GM21423 (cell line): ENCODE data around the gene MCHR2.
A peak's percentile ranks its signal among the peaks of the same experiment; 100 is the strongest.
"Not testable (repeated sequence)": the region's sequence is repeated elsewhere in the genome, so short reads cannot be mapped to it uniquely, and the experiment has no call there.

Experiments
- ATAC-seq: cut with Tn5 transposase; IDR thresholded peaks from one replicate; pipeline ENCODE4 v1.9.1; 2021; ENCODE audit warnings: mild to moderate bottlenecking, moderate library complexity; ENCODE audit not compliant: unreplicated experiment

The MCHR2 gene

GRCh38 chr6:99993533-99994251 lies at the start of gene MCHR2:
TSS of gene MCHR2 (minus strand) at chr6:99994223. CDS start at chr6:99956147, 38,076 bp downstream.
- ATAC-seq, result no peak

DNA sequence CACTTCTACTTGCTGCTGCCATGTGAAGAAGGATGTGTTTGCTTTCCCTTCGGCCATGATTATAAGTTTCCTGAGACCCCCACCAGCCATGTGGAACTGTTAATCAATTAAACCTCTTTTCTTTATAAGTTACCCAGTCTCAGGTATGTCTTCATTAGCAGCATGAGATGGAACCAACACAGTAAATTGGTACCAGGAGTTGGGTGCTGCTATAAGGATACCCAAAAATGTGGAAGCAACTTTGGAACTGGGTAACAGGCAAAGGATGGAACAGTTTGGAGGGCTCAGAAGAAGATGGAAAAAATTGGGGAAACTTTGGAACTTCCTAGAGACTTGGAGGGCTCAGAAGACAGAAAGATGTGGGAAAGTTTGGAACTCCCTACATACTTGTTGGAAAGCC lies 44.5 kb upstream of the MCHR2 start:
- not testable (repeated sequence) for ATAC-seq

GRCh38 chr6:100035873-100036653 lies 42.0 kb upstream of the MCHR2 start:
- ATAC-seq, result peak; percentile 88

DNA sequence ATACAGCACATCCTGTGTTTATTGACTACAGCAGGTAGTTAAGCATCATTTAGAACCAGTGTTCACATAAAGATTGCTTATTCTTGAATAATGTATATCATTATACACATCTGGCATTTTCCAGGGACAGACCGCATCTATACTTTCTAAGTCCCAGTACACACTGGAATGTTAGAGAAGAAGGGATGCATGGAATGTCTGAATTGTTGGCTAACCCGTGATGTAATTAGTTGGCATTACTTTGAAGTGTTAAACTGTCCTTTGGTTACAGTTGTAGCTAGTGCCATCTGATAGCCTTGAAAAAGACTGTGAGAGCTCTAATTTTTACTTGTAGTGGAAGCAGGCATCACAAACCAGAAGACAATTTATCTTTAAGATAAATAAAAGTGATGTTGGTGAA lies 29.8 kb upstream of the MCHR2 start:
- ATAC-seq, result no peak

GRCh38 chr6:100022847-100023246 lies 28.8 kb upstream of the MCHR2 start:
- ATAC-seq, result no peak

- no peak for ATAC-seq
Measured at GRCh38 chr6:100008857-100009256, 14.8 kb upstream of the MCHR2 start.

GRCh38 chr6:100001915-100002388 lies 7.9 kb upstream of the MCHR2 start:
- peak; percentile 91 for ATAC-seq

GRCh38 chr6:99997141-99997540 lies 3.1 kb upstream of the MCHR2 start:
- ATAC-seq, result no peak

DNA sequence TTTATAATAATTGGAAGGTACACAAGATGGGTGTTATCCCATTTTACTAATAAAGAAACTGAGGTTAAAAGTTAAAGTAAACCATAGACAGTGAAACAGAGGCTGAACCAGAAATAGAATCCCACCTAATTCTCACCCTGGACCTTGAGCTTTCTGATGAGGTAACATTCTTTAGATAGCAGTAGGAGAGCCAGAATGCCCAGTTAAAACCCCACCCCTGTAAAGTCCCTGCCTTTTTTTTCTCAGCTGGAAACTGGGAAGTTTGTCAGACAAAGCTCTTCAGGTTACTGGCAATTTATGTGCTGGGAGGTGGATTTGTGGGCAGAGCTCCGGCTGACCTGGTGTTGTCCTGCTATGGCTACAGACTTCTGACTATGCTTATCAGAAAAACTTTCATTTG lies 1.9 kb upstream of the MCHR2 start:
- ATAC-seq, result no peak

DNA sequence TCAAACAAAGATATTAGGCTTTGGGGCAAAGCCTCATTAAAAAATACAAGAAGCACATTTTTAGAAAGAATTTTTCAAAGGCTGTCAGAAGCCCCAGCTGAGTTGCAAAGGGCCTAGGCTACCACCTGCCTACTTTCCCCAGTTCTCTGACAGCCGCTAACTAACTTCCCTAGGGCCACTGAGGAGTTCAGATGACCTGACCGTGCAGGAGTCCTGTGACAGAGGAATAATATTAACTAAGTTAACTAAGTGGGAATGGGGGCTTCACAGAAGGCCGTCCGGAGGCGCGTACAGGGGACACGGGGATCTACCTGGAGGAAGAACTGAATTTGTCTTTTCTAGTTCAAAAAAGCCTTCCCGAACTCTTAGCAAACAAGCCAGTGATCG lies 884 bp downstream of the MCHR2 start:
- no peak for ATAC-seq

DNA sequence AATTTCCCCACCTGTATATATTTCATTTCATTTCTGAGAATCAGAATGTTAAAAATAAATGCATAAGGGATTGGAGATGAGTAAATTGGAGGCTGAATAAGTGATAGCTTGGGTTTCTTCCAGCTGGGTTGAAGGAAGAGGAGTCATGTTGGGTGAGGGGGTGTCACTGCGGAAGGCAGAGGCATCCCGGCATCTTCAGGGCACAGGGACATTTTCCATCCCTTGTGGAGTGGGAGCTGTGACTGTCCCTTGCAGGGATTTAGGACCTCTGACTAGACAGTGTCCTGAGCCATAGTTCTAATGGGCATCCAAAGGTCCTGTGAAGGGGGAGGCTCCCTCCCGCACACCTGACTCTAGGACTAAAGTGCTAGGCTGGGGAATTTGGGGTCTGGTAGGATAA lies 2.1 kb downstream of the MCHR2 start:
- no peak for ATAC-seq

DNA sequence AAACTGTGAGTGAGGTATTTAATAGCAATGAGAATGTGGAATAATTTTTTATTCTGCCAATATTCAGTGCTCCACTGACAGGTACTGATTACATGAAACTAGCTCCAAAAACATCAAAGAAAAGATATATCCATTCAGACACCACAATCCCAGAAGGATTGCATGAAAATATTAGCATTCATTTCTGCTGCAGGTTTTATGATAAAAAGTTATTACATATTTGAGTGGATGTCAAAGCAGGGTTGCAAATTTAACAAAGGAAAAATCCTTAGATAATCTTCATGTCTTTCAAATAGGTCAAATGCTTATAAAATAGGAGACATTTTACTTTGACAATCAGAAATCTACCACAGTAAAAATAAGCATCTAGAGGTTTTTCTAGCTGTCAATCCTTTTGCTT lies 13.3 kb downstream of the MCHR2 start:
- ATAC-seq, result no peak

GRCh38 chr6:99979953-99980352 lies 14.1 kb downstream of the MCHR2 start:
- no peak for ATAC-seq

DNA sequence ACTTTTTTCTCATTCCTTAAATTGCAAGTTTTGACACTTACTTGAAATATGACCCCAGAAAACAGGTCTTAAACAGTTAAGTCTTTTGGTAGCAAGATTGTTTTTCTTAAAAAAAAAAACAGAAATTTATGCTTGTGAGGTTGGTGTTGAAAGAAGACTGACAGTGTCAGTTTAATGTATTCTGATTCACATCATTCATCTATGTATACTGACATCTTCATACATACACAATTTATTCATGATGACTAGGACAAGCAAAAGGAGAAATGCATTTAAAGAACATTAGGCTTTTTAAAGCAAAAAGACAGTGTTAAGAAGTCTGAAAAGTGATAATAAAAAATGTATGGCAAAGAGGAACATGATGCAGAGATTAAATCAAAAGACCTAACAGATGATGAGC lies 27.0 kb downstream of the MCHR2 start:
- ATAC-seq, result no peak

- no peak for ATAC-seq
Measured at GRCh38 chr6:99960027-99960426, 34.0 kb downstream of the MCHR2 start.

DNA sequence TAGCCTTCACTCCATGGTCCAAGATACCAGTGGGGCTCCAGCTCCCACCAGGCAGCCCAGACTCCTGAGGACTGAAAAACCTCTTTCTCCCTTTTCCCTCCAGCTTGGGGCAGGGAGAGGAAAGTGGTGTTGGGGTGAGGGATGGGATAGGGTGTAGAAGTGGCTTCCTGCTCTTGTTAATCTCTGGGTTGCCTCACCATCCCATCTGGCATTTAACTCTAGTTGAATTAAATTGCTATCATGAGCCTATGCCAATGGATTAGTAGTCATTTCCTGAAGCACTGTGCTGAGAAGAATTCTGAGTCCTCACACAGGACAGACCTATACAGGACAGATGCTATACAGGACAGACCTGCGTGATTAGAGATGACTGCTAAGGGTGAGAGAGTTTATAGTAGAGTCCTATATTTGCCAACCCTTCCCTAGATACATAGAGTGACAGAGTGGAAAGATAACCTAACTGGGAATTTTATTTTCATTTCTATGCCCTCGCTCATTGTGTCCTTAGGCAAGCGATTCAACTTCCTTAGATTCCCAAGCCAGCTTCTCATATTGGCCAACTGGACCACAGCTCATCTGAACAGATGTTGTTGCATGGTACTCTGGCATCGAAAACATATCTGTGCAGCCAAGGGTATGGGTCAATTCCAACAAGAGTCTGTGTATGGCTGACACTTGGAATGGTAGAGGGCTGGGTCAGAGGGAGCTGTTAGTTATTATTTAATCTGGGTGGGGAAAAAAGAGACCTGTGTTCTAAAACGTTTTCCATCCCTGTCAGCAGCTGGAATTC lies 42.8 kb downstream of the MCHR2 start:
- ATAC-seq, result no peak

- no peak for ATAC-seq
Measured at GRCh38 chr6:99946005-99946404, 48.0 kb downstream of the MCHR2 start.

GRCh38 chr6:99943846-99944245 lies 50.2 kb downstream of the MCHR2 start:
- ATAC-seq, result no peak

DNA sequence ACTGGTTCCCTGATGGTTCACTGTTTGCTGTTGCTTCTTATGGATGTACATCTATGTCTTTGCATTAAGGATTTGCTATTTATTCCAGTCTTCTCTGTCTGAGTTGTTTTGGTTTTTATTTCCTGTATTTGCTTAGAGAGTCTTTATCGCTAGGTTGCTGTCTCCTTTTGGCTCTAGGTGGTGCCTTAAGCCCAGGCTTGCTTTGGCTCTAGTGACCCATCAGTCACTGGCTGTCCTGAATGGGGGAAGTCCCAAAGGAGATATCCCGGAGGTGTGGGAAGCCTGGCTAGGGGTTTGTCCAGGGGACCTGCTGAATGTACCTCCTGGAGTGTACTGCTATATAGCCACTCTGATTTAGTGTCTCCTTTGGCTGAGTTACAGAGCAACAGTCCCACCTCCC lies 53.4 kb downstream of the MCHR2 start:
- ATAC-seq, result no peak

DNA sequence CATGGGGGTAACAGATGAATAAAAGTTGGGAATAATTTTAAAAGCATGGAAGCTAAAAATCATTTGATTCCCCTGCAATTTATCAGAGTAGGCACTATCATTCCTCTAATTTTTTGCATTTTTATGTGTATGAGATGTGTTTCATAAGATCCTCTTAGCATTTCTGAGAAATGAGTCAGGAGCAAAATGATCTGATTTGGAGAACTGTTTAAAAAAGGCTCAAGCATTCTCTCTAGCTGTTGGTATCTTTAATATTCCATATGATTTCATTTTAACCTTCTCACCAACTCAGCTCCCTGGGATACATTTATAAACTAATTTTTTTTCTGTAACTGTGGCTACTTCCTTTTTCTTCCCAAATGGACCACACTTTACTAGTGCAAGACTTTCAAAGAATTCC lies 60.9 kb downstream of the MCHR2 start:
- ATAC-seq, result no peak

DNA sequence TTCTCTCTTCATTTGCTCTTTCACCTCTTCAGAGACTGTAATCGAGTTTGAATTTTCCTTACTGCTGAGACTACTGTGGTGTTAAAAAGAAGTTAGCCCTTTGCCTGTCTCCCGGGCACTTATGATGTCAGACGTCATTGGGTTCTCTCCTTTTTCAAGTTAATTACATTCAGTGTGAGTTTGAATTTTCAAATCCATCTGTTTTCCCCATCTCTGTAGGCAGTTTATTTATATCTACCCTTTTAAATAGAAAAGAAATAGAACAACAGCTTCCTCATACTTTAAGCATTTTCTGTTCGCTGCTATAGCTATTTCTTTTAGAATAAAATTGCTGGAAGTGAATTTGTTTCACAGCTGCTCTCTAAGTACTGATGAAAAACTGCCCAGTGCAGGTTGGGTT lies 81.4 kb downstream of the MCHR2 start:
- no peak for ATAC-seq
